IMR-90 (cell line): ENCODE results near the gene CROT. TPM values are rescaled to one million over a fixed set of nuclear protein-coding genes. Genes with fewer than 3 reads are reported as not detected.
"Not testable (repeated sequence)": the region's sequence is repeated elsewhere in the genome, so short reads cannot be mapped to it uniquely, and the experiment has no call there.

ENCODE experiments used
- ATAC-seq: fragments of 200-7000 bp; cut with Tn5 transposase; 2 replicates; pipeline ENCODE4 v1.9.1; 2020; ENCODE audit warnings: low read depth, mild to moderate bottlenecking, moderate library complexity
- BruUV-seq: library from RNA; stranded (reverse); fragments of 400-500 nt; replicated peaks from 2 replicates; lab custom pipeline; 2021; lab: Mats Ljungman, UMichigan
- CTCF ChIA-PET: fragments of 300-600 bp; formaldehyde crosslinking; extraction: SDS; loops from one replicate; lab custom pipeline; 2021; ENCODE audit warnings: antibody characterized with exemption; lab: Yijun Ruan, JAX
- POLR2A ChIA-PET: fragments of 300-600 bp; sonication (Branson Sonifier 250); formaldehyde crosslinking; loops from one replicate; lab custom pipeline; 2022; ENCODE audit warnings: antibody characterized with exemption; ENCODE audit not compliant: unreplicated experiment; lab: Charles Lee
- DNase-seq: peaks from one replicate; pipeline ENCODE4 v3.0.0; 2013
- H2AFZ ChIP-seq: replicated peaks from 2 replicates; pipeline ENCODE3; 2013; ENCODE audit warnings: low read length, mild to moderate bottlenecking; ENCODE audit not compliant: poor library complexity
- H2AK5ac ChIP-seq: 2 replicates; pipeline ENCODE4 v1.6.1; 2013; ENCODE audit warnings: low read depth, low read length, inconsistent platforms
- H2AK9ac ChIP-seq: replicated peaks from 2 replicates; pipeline ENCODE3; 2013; ENCODE audit warnings: mild to moderate bottlenecking, low read depth, low read length, moderate library complexity; ENCODE audit not compliant: poor library complexity
- H2BK120ac ChIP-seq: 2 replicates; pipeline ENCODE4 v1.6.1; 2013; ENCODE audit warnings: low read depth, low read length, inconsistent platforms
- H2BK15ac ChIP-seq: 3 replicates; pipeline ENCODE4 v1.6.1; 2013; ENCODE audit warnings: low read depth, low read length, inconsistent platforms
- H2BK20ac ChIP-seq: 2 replicates; pipeline ENCODE4 v1.6.1; 2013; ENCODE audit warnings: low read depth, mild to moderate bottlenecking, inconsistent platforms, low read length, moderate library complexity
- H2BK5ac ChIP-seq: 2 replicates; pipeline ENCODE4 v1.6.1; 2013; ENCODE audit warnings: mild to moderate bottlenecking, low read depth, low read length, inconsistent platforms; ENCODE audit not compliant: poor library complexity, severe bottlenecking
- H3K14ac ChIP-seq: replicated peaks from 2 replicates; pipeline ENCODE4 v1.6.1; 2013; ENCODE audit warnings: low read depth, low read length, inconsistent platforms
- H3K18ac ChIP-seq: 2 replicates; pipeline ENCODE4 v1.6.1; 2013; ENCODE audit warnings: low read depth, low read length, control low read depth
- H3K23ac ChIP-seq: 2 replicates; pipeline ENCODE4 v1.6.1; 2013; ENCODE audit warnings: low read depth, low read length, inconsistent platforms
- H3K27ac ChIP-seq: 2 replicates; pipeline ENCODE4 v1.5.1; 2013; ENCODE audit warnings: mild to moderate bottlenecking, control low read depth, low read length; ENCODE audit not compliant: insufficient read depth
- H3K27me3 ChIP-seq: 2 replicates; pipeline ENCODE4 v1.6.1; 2013; ENCODE audit warnings: low read length; ENCODE audit not compliant: control insufficient read depth, insufficient read depth
- H3K36me3 ChIP-seq: 2 replicates; pipeline ENCODE4 v1.6.1; 2013; ENCODE audit warnings: low read length, mixed read lengths; ENCODE audit not compliant: control insufficient read depth, insufficient read depth
- H3K4ac ChIP-seq: 2 replicates; pipeline ENCODE4 v1.6.1; 2013; ENCODE audit warnings: low read depth, low read length, inconsistent platforms
- H3K4me1 ChIP-seq: 2 replicates; pipeline ENCODE4 v1.6.1; 2013; ENCODE audit warnings: low read length, mixed read lengths; ENCODE audit not compliant: control insufficient read depth, insufficient read depth
- H3K4me2 ChIP-seq: 2 replicates; pipeline ENCODE4 v1.6.1; 2013; ENCODE audit warnings: low read depth, mild to moderate bottlenecking, control low read depth, low read length, moderate library complexity
- H3K4me3 ChIP-seq: 2 replicates; pipeline ENCODE4 v1.5.1; 2013; ENCODE audit warnings: low read depth, mild to moderate bottlenecking, control low read depth, low read length, moderate library complexity; ENCODE audit not compliant: insufficient read depth
- H3K56ac ChIP-seq: 2 replicates; pipeline ENCODE4 v1.6.1; 2013; ENCODE audit warnings: low read length, inconsistent platforms; ENCODE audit not compliant: insufficient read depth; ENCODE audit errors: extremely low read depth
- H3K79me1 ChIP-seq, 2 experiments: 2 replicates each; pipeline ENCODE4 v1.6.1; 2013; ENCODE audit warnings: low read length in 2 of 2, inconsistent platforms in 1 of 2, low read depth in 1 of 2
- H3K9ac ChIP-seq: 2 replicates; pipeline ENCODE4 v1.6.1; 2013; ENCODE audit warnings: low read depth, low read length, control low read depth
- H3K9me1 ChIP-seq: 2 replicates; pipeline ENCODE4 v1.6.1; 2013; ENCODE audit warnings: low read length, inconsistent platforms; ENCODE audit not compliant: insufficient read depth
- H3K9me3 ChIP-seq: 2 replicates; pipeline ENCODE4 v1.6.1; 2013; ENCODE audit warnings: low read length; ENCODE audit not compliant: control insufficient read depth, insufficient read depth
- H4K20me1 ChIP-seq: 2 replicates; pipeline ENCODE4 v1.6.1; 2013; ENCODE audit warnings: low read length, inconsistent platforms; ENCODE audit not compliant: insufficient read depth
- H4K5ac ChIP-seq: 2 replicates; pipeline ENCODE4 v1.6.1; 2013; ENCODE audit warnings: mild to moderate bottlenecking, low read depth, low read length, control low read depth
- H4K8ac ChIP-seq, 2 experiments: 2 replicates each; pipeline ENCODE4 v1.6.1; 2013; ENCODE audit warnings: low read depth in 2 of 2, low read length in 2 of 2, control low read depth in 1 of 2, inconsistent platforms in 1 of 2
- H4K91ac ChIP-seq: 2 replicates; pipeline ENCODE4 v1.6.1; 2013; ENCODE audit warnings: low read depth, low read length, inconsistent platforms; ENCODE audit not compliant: insufficient read depth
- RFX5 ChIP-seq: IDR thresholded peaks from 2 replicates; pipeline ENCODE4 v1.8.0; 2012; ENCODE audit warnings: low read depth, mild to moderate bottlenecking, low read length, moderate library complexity
- WGBS, 2 experiments: methylation state at CpG; one replicate each; pipeline versions ENCODE4 v1.1.5 to v1.1.7; 2013; ENCODE audit warnings: missing lambda C conversion rate in 2 of 2; ENCODE audit not compliant: insufficient read length in 1 of 2; ENCODE audit errors: extremely low coverage in 2 of 2; 5-methylcytosine and 5-hydroxymethylcytosine counted together
- dilution Hi-C: fragments of 300-500 bp; cut with HindIII; formaldehyde crosslinking; loops from one replicate; pipeline ENCODE4 v1.14.3; 2018; ENCODE audit warnings: low sequenced_read_pairs; ENCODE audit not compliant: unreplicated experiment
- in situ Hi-C: fragments of 300-500 bp; cut with MboI; formaldehyde crosslinking; loops from 3 replicates; pipeline ENCODE4 v1.14.3; 2019; ENCODE audit warnings: low sequenced_read_pairs, inconsistent platforms, mixed read lengths
- intact Hi-C: fragments of 100-400 bp; cut with micrococcal nuclease; formaldehyde crosslinking; loops from 2 replicates; pipeline ENCODE4 v1.10.0; 2022
- polyA plus RNA-seq, 3 experiments: library from polyadenylated mRNA; depleted of rRNA; stranded (reverse); fragments of >200 nt; gene quantifications; 2 replicates each; pipeline ENCODE4 v1.2.3, GENCODE V29; 2012; ENCODE audit warnings: low replicate concordance in 1 of 3
- total RNA-seq: library from RNA; depleted of rRNA; stranded (reverse); fragments of >200 nt; gene quantifications from 2 replicates; pipeline ENCODE4 v1.2.3, GENCODE V29; 2012
- TF ChIP-seq, protein P1 (sequence below): fragments of 150-350 bp; IDR thresholded peaks from 2 replicates; pipeline ENCODE4 v1.6.1; 2017; ENCODE audit warnings: mild to moderate bottlenecking, antibody characterized with exemption, low read length, low read depth

CROT gene
- total and polyA plus RNA-seq, 2 of the 4 experiments (the other 2 are of a cell fraction): 7.5 to 10.0 TPM

DNA sequence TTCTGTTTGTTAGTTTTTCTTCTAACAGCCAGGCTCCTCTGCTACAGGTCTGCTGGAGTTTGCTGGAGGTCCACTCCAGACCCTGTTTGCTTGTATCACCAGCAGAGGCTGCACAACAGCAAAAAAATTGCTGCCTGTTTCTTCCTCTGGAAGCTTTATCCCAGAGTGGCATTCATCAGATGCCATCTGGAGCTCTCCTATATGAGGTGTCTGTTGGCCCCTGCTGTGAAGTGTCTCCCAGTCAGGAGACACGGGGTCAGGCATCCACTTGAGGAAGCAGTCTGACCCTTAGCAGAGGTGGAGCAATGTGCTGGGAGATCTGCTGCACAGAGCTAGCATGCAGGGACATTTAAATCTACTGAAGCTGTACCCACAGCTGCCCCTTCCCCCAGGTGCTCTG is 26.7 kb upstream of the CROT start (continued):
- TF ChIP-seq, protein P1, sequence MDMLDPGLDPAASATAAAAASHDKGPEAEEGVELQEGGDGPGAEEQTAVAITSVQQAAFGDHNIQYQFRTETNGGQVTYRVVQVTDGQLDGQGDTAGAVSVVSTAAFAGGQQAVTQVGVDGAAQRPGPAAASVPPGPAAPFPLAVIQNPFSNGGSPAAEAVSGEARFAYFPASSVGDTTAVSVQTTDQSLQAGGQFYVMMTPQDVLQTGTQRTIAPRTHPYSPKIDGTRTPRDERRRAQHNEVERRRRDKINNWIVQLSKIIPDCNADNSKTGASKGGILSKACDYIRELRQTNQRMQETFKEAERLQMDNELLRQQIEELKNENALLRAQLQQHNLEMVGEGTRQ: no peak
- no peak for TF ChIP-seq RFX5

DNA sequence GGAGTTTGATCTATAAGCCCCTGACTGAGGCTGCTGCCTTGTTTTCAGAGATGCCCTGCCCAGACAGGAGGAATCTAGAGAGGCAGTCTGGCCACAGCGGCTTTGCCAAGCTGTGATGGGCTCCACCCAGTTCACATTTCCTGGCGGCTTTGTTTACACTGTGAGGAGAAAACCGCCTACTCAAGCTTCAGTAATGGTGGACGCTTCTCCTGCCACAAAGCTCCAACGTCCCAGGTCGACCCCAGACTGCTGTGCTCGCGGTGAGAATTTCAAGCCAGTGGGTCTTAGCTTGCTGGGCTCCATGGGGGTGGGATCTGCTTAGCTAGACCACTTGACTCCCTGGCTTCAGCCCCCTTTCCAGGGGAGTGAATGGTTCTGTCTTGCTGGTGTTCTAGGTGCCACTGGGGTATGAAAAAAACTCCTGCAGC is 26.3 kb upstream of the CROT start:
- H2AFZ ChIP-seq: peak overlapping the region; percentile 81
- WGBS, 2 experiments: 80% methylated on average over 2 of the region's 8 CpGs; no CpG with 5 or more reads in 1 of the 2 experiments
- DNase-seq: peak; percentile 16
- H3K36me3 ChIP-seq, POLR2A ChIA-PET, H3K9ac ChIP-seq, H3K79me1 ChIP-seq, dilution Hi-C loops, H4K20me1 ChIP-seq, H2AK9ac ChIP-seq, H3K9me1 ChIP-seq, H3K27me3 ChIP-seq, H3K4me3 ChIP-seq, H3K9me3 ChIP-seq, BruUV-seq: not testable (repeated sequence)
- peak overlapping the region; percentile 63 for H4K5ac ChIP-seq
- peak overlapping the region; percentile 69 for H3K18ac ChIP-seq
- CTCF ChIA-PET: interaction anchor here (0.6 to 5.2 kb wide), 4 partner anchors 8 to 97 kb away, joined by 3 to 38 read pairs (median 4); no protein-coding TSS in a partner anchor
- H3K4me1 ChIP-seq: peaks cover 19% of the 10 kb centered on the region
- peak overlapping the region; percentile 92 for H3K27ac ChIP-seq
- H3K4ac ChIP-seq: peak overlapping the region; percentile 71
- intact Hi-C loops: loop anchor here (5.0 to 10.0 kb wide), 2 partner anchors 167 to 256 kb away; partner anchors contain the start of gene DMTF1
- ATAC-seq: peak; percentile 25
- H4K91ac ChIP-seq: peak overlapping the region; percentile 94
- H4K8ac ChIP-seq: peak overlapping the region; percentile 62 to 92; a peak in 3 of 4 replicates
- H2AK5ac ChIP-seq: peak overlapping the region; percentile 96
- peak overlapping the region; percentile 12; the same call in 1 of the 2 replicates for H3K4me2 ChIP-seq
- H2BK120ac ChIP-seq: peak overlapping the region; percentile 75
- H3K14ac ChIP-seq: peak overlapping the region; percentile 53
- in situ Hi-C loops: loop anchor here (10.0 kb wide), 1 partner anchor 556 kb away; the partner anchor contains the start of genes DBF4 and SLC25A40
- H2BK15ac ChIP-seq: peak overlapping the region; percentile 96
- H2BK5ac ChIP-seq: peak overlapping the region; percentile 69
- H3K56ac ChIP-seq: peak overlapping the region; percentile 70; the same call in 1 of the 2 replicates
- H2BK20ac ChIP-seq: peak overlapping the region; percentile 54
- H3K23ac ChIP-seq: peak overlapping the region; percentile 49
